IPS-18c (cell line): ENCODE data around the gene ARPC5L.
"Not testable (repeated sequence)": the region's sequence is repeated elsewhere in the genome, so short reads cannot be mapped to it uniquely, and the experiment has no call there.

Experiments used
- H3K4me3 ChIP-seq: 2 replicates; pipeline ENCODE4 v1.7.0; 2013; ENCODE audit warnings: low read depth, mild to moderate bottlenecking, low read length, moderate library complexity; ENCODE audit not compliant: insufficient read depth
- H3K9me3 ChIP-seq: one replicate; pipeline ENCODE4 v1.6.1; 2013; ENCODE audit warnings: mild to moderate bottlenecking, low read length, moderate library complexity; ENCODE audit not compliant: control insufficient read depth, insufficient read depth

Gene ARPC5L

GRCh38 chr9:124906966-124907365 lies 45.0 kb downstream of the ARPC5L start:
- Histone ChIP-seq H3K4me3 (no peak overlapping the region), H3K9me3 (no peaks in the 10 kb centered on the region)

- no peaks in the 10 kb centered on the region for H3K9me3 ChIP-seq
- H3K4me3 ChIP-seq, result no peak overlapping the region
Measured at GRCh38 chr9:124908098-124908497, 46.2 kb downstream of the ARPC5L start.

GRCh38 chr9:124911766-124912165 lies 49.8 kb downstream of the ARPC5L start:
- H3K4me3 ChIP-seq, result no peak overlapping the region
- H3K9me3 ChIP-seq, result no peaks in the 10 kb centered on the region

GRCh38 chr9:124913378-124913777 lies 51.4 kb downstream of the ARPC5L start:
- H3K9me3 ChIP-seq, result no peaks in the 10 kb centered on the region
- no peak overlapping the region for H3K4me3 ChIP-seq

- no peaks in the 10 kb centered on the region for H3K9me3 ChIP-seq
- no peak overlapping the region for H3K4me3 ChIP-seq
Measured at GRCh38 chr9:124914753-124915405, 52.9 kb downstream of the ARPC5L start.

- H3K4me3 ChIP-seq, H3K9me3 ChIP-seq: not testable (repeated sequence)
Measured at GRCh38 chr9:124920394-124920793, 58.5 kb downstream of the ARPC5L start.
